Measurements from ENCODE around the gene PPP2R1B.
"Not testable (repeated sequence)": the region's sequence is repeated elsewhere in the genome, so short reads cannot be mapped to it uniquely, and the experiment has no call there.

The PPP2R1B gene

DNA sequence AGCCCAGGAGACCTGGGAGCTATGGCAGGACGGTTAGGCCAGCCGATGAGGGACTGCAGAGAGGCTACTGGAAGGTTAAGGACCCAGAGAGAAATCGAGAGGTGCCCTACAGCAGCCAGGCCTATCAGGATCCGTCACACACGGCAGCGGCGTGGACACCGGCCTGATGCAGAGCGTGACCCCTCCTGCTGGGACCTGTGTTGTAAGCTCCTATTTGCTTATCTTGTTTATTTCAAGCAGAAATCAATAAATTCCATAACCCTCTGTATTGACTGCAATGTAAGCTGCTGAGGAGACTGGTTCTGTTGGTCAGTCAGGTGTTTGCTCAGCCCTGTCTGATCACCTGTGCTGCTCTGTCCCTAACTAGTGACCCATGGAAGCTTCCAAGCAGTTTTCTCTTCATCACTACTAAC, 39.9 kb downstream of the PPP2R1B start:
- DNase-seq (ENCODE audit: low read depth, low spot score), result no peak

DNA sequence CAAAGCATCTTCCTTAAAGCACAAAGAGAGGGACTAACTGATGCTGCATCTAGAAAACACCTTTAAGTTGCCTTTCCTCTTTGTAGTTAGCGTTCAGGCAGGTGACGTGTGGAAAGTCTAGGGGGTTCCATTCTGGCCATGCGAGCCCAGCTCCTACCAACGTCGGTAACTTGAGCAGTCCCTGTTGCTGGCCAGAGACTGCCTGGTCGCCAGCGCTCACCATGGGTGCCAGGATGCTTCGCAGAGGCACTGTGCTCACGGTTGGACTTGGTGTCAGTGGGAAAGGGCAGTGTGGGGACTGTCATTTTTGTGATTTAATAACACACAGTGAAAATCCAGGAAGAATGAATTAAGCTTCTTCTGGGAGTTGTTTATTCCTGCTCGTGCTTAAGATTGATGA, 40.6 kb downstream of the PPP2R1B start:
- DNase-seq (ENCODE audit: low read depth, low spot score), result no peak

DNA sequence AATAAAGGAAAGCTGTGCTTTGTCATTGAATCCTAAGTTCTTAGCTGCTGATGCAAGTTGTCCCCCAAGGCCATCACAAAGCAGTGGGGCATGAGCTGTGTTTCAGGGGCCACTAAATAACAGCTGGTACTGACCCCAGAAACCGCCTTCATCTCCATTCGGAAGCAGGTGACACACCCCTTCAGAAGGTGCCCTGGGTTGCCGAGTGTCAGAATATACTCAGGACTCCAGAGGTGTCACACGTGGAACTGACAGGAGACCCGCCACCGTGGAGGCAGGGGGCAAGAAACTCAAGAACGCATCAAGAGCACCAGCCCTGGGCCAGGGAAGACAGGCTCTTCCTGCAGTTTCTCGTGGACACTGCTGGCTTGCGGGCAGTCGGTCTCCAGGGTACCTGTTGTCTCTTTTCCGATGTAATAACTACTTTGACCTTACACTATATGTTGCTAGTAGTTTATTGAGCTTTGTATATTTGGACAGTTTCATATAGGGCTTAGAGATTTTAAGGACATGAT, 41.5 kb downstream of the PPP2R1B start:
- no peak for DNase-seq (ENCODE audit: low read depth, low spot score)

DNA sequence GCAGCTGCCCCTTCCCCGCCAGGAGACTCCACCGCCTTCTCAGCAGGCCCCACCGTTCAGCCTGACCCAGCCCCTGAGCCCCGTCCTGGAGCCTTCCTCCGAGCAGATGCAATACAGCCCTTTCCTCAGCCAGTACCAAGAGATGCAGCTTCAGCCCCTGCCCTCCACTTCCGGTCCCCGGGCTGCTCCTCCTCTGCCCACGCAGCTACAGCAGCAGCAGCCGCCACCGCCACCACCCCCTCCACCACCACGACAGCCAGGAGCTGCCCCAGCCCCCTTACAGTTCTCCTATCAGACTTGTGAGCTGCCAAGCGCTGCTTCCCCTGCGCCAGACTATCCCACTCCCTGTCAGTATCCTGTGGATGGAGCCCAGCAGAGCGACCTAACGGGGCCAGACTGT, 42.6 kb downstream of the PPP2R1B start:
- DNase-seq (ENCODE audit: low read depth, low spot score), result no peak

DNA sequence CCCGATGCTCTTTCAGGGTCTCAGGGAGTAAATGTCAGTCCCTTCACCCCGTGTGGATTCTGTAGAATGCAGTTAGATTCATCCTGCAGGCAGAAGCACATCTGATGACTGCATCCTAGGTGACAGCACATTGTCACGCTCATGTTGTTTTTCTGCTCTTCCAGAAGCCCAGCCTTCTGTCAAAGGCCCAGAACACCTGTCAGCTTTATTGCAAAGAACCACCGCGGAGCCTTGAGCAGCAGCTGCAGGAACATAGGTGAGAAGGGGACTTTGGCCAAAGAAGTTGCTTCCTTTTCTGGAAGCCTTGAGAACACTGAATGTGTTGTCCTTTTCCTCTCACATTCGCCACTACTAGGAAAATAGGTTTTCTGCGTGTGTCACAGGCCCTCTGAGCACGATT, 43.7 kb downstream of the PPP2R1B start:
- DNase-seq (ENCODE audit: low read depth, low spot score), result no peak

GRCh38 chr11:111720801-111721494, 45.2 kb downstream of the PPP2R1B start:
- no peak for DNase-seq (ENCODE audit: low read depth, low spot score)

DNA sequence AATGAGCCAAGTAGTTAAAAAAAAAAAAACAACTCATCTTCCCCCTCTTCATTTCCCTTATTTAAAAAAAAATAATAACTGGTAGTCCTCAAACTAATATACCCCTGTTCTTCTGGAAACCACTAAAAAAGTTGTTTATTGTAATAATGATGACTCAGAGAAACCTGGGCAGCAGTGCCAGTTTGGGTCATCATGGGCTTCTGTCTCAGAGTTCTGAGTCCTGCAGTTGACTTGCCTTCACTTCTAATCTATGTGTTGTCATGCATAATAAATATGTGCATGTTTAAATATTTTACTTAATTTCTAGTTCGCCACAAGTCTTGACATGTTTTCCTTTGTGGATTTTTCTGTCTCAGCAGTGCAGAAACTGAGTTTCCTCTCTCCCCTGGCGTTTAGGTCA, 46.8 kb downstream of the PPP2R1B start:
- no peak for DNase-seq (ENCODE audit: low read depth, low spot score)

DNA sequence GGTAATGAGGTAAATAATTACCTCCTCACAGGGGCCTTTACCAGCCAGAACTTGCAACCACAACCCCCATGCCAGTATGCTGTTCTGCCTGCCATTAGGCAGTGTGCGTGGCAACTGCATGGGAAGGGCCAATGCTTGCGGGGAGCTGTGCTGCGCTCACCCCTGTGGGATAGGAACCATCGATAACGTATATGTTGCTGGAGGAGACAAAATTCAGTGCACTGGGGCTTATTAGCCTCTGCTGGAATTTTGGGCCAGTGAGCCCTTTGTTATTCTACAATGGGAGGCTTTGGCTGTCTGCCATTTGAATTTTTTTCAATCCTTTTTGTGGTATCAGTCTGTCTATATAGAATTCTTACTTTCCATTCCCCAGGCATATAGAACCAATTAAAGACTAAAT, 47.3 kb downstream of the PPP2R1B start:
- no peak for DNase-seq (ENCODE audit: low read depth, low spot score)

DNA sequence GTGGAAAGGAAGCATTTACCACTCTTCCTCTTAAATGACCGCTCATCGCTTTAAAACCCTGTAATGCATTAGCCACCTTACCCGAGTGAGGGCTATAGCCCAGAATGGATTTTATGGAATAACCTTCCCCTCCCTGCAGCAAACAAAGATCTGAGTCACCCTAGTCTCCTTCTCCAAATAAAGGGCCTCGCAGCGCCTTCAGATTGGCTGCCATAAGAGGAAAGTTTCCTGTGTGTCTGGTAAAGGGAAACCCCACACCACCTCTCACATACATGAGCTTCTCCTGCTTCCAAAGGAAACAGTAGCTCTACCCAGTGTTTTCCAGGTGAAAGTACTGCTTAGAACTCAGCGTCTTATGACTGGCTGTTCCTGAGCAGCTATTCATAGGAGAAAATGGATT, 47.8 kb downstream of the PPP2R1B start:
- DNase-seq (ENCODE audit: low read depth, low spot score), result no peak

GRCh38 chr11:111717660-111718059, 48.5 kb downstream of the PPP2R1B start:
- not testable (repeated sequence) for DNase-seq (ENCODE audit: low read depth, low spot score)

DNA sequence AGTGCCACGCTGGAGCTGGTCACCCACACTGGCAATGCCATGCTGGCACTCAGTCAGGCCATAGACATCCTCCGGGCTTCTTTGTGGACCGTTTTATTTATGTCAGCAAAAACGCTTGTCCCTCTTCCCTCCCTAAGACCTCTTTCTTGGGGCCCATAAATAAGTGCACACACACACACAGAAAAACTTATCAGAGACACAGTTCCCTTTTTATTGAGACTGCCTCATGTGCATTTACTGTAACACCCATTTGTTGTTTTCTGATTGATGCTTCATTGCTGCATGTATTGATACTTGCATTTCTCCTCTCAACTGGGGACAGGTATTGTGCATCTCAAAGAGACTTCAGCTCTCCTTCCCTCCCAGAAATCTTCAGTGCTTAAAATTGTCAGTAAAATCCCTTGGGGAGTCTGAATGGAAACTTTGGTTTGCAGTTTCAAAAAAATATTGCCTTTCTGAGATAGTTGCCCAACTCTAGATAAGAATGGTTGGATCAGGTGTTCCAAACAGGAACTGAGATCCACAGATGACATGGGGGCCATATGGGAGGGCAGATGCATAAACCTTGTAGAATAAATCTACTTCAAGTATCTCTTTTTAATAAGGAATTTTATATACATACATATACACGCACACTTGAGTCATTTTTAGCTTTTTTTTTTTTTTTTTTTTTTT, 50.9 kb downstream of the PPP2R1B start:
- DNase-seq (ENCODE audit: low read depth, low spot score), result no peak

DNA sequence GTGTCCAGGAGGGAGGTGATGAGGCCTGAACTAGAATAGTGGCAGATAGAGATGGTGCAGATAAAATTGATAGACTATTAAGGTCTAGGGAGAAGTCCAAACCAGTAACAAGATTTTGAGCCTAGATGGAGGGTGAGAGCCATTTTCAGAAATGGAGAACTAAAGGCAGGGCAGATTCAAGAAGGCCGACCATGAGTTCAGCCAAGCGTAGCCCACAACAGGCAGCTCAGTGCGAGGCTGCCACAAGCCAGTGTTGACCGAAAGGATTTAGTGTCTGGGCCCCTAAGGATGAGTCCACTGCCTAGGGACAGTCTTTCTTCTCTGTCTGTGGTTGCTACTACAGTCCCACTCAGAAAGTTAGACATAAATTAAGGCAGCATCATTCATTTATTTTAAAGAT, 51.7 kb downstream of the PPP2R1B start:
- no peak for DNase-seq (ENCODE audit: low read depth, low spot score)

DNA sequence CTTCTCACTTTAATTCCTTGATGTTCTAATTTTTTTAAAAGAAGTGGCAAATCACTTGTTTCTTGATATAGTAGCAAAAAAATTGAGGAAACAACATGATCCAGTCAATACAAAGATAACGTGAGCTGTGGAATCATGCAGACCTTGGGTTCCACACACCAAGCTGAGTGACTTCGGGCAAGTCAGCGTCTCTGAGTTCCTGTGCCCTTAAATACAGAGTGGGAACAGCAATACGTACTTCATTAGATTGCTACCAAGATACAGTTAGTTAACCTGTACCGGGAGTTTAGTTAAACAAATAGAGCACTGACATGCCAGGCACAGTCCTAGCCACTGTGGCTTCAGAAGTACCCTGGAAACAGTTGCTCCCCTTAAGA, 58.5 kb downstream of the PPP2R1B start:
- DNase-seq (ENCODE audit: low read depth, low spot score), result no peak

DNA sequence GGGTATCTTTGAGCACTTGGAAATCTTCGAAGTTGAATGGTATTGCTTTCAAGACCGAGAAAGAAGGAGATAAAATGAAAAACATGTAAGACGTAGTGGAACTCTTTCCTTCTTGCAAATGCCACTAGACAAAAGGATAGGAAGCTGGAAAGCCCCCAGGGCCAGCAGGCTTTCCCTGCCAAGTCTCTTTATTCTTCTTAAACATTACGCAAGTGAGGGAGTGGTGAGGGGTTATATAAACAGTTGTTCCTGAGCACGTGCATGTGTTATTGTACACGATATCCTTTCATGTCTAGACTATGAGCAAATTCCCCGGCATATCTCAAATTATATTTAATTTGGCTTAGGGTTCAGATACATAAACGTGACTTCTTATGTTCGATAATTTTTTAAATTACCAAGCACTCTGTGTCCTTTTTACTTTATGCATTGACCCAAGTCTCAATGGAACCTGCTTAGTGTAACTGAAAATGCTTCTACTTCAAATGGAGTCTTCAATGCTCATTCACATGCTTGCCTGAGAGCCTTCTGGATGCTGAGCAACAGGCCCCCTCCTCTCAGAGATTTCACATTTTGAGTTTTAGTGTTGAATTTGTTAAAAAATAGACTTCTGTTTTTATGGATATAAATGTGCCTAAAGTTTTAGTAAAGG, 59.0 kb downstream of the PPP2R1B start:
- peak; percentile 29 for DNase-seq (ENCODE audit: low read depth, low spot score)

DNA sequence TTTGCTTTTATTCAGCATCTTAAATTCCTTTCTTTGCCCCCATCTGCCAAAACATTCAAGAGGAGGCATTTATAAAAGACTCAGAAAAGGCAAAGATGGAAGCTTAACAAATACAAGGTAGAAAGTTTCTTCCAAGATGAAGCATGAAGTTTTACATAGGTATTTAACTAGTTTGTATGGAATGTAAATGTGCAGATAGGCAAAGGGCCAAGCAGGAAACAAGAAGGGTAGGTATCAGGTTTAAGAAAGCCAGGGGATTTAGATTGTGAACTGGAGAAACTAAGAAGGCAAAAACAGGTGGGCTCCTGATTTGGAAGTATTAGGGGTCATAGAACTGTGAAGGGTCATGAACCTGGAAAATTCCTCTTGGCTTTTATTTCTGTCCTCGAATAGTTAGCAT, 62.6 kb downstream of the PPP2R1B start:
- no peak for DNase-seq (ENCODE audit: low read depth, low spot score)

- no peak for DNase-seq (ENCODE audit: low read depth, low spot score)
These were observed 63.6 kb downstream of the PPP2R1B start for GRCh38 chr11:111702623-111703022.

GRCh38 chr11:111700162-111700561, 66.0 kb downstream of the PPP2R1B start:
- no peak for DNase-seq (ENCODE audit: low read depth, low spot score)

DNA sequence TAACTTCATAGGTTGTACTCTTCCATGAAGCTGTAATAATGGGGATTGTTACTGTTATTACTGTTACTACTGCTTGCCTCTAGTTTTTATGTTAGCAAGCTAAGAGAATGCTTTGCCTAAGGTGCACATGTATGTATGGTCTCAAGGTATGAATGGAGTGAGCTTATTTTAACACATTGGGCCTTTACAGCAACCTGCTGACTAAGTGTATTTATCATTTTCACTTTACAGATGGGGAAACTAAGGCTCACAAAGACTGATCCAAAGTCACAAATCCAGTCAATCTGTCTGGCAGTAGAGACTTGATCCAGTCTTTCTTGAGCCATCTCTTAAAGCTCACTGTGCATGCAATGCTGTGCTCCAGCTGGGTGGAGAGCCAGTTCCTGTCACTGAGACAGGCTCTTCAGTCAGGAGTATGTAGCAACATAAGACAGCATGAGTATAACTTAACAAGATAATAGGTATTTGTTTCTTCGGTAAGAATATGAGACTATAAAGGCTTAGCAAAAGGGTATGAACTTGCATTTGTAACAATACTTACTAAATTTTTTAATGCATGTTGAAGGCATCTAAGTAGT, 66.5 kb downstream of the PPP2R1B start:
- no peak for DNase-seq (ENCODE audit: low read depth, low spot score)

DNA sequence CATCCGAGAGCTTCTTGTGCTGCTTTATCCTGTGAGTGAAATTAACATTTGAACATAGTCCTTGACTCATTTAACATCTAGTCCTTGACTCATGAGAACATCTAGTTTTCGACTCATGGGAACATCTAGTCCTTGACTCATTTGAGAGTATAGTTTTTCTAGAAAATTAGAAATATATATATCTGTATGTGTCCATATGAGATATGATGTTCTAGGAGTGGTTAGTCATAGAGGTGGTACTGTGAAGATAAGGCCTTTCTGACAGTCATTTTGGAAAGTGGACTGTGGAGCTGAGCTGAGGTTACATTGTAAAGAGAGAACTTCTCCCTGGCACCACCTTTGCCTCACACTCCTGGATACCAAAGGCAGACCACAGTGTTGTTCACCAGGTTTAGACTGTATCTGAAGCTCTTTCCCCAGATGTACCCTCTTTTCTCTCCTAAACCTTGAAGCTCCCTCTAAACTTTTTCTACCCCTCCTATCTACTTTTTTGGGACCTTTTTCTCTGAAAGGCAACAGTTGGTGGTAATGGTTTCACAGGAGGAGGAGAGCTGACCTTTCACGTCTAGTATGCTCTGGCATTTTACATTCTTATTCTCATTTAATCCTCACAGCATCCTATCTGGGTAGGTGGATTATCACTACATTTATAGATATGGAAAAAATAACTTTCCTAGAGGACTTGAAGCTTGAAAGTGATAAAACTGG, 67.2 kb downstream of the PPP2R1B start:
- DNase-seq (ENCODE audit: low read depth, low spot score), result no peak

DNA sequence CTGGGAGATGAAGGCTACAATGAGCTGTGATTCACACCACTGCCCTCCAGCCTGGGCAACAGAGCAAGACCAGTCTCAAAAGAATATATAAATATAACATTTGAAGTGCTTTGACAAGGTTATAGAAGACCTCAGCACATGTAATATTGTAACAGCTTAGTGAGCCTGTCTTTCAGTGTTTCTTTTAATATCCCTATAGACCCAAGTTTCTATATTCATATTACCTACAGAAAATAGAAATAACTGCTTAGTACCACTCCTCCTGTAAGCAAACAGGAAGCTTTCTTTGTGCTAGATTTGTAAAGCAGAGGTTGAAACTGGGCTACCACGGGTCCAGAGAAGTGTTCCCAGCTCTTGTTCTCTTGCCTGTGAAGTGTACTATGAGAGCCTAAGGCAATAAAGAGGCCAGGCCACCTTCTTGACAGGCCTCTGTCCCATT, 68.2 kb downstream of the PPP2R1B start:
- no peak for DNase-seq (ENCODE audit: low read depth, low spot score)

DNA sequence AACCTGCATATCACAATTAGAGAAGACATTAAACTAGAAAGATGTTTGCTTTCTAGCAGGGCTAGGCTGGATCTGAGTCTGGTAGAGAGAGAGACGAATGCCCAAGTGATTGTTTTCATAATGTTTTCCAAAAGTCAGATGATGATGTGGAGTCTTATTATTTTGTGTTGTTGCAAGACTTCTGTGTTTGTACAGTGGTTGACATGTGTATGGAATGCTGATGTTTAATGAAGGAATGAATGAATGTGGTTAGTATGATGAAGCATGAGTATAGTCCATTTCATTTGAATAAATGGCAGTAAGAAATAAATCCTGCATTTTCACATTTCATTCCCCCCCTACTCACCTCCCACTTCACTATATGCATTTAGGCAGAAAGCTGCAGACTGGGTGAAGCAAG, 69.6 kb downstream of the PPP2R1B start:
- DNase-seq (ENCODE audit: low read depth, low spot score), result no peak

- no peak for DNase-seq (ENCODE audit: low read depth, low spot score)
These were observed 71.3 kb downstream of the PPP2R1B start for GRCh38 chr11:111694851-111695250.
